NCI-H2171 (cell line): Measurements from ENCODE around the gene PPT2.

Experiments
- DNase-seq: peaks from one replicate; lab custom pipeline; 2025; lab: John Stamatoyannopoulos, UW

The PPT2 gene, protein sequence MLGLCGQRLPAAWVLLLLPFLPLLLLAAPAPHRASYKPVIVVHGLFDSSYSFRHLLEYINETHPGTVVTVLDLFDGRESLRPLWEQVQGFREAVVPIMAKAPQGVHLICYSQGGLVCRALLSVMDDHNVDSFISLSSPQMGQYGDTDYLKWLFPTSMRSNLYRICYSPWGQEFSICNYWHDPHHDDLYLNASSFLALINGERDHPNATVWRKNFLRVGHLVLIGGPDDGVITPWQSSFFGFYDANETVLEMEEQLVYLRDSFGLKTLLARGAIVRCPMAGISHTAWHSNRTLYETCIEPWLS

DNA sequence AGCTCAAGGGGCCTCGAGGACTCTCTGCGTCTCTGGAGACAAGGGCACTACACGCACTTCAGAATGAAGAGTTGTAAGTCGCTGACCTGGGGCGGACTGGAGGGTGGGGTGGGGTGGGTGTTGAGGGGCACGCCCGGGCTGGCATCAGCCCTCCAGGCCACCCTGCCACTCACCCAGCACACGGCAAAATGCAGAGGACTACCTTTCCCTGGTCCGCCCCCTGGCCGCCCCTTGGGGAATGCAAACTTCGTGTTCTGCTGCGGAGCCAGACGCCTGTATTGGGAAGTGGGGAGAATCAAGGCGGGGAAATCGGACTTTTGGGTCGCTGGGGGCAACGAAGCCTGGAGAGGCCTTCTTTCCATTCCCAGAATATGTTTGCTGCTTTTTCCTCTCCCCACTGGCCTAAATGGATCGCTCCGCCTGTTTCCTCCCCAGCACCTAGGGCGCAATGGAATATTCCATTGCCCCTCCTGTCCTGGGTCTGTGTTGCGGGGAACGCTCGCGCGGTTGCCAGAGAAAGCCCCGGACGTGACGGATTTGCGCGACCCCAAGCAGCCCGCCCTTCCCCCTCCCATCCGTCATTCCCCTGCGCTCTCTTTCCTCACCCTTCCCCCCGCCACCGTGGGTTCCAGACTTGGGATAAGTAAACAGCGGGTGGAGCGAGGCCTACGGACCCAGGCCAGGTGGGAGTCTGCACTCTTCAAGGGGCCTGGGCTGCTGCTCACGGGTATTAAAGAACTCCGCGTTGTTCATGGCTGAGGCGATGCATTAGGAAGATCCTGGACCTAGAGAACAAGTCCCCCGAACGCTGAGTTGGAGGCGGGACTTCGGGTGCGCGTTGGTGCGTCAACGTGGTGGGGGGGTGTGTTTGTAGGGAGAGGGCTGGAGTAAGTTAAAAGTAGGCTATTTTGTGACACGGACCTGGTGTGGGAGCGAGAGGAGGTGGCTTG lies at the start of gene PPT2:
PPT2 (plus strand) TSS at position 578 of the 950 bp plus-strand sequence. CDS start 454 bp downstream, outside the sequence.
- DNase-seq = peak; percentile 90

DNA sequence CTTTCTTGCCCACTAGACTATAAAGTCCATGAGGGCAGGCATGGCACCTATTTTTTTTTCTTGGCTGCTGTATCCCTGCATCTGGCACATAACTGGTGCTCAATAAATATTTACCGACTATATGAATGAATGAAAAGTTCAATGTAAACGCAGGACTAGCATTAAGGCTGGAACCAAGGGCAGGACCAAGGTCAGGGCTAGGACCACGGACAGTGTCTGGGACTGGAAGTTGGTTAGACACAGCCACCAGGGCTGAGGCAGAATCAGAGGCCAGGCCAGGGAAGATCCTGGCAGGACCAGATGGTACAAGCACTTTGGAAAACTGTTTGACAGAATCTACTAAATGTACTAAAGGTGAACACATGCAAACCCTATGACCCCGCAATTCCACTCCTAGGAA lies 48.5 kb upstream of the PPT2 start:
- DNase-seq = no peak

DNA sequence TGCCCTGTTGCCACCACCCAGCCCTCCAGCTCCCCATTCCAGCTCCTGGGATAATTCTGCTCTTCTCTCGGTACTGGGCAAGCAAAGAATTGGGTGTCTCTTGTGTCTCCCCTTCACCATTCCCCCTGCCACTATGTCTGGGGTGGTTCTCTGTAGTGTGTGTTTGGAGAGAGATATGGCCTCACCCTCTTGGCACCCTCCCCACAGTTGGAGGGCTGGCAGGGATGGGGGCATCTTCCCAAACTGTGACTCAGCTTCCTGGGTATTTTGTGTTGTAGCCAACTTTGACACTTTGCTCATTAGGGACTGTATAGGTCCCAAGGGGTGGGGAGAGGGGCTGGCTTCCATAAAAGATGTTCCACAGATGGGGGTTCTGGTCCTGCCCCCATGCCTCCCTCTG lies 46.5 kb upstream of the PPT2 start:
- no peak for DNase-seq

GRCh38 chr6:32108094-32108627 lies 45.8 kb upstream of the PPT2 start:
- no peak for DNase-seq

- DNase-seq = no peak
Observed at GRCh38 chr6:32108727-32109113, 45.2 kb upstream of the PPT2 start.

DNA sequence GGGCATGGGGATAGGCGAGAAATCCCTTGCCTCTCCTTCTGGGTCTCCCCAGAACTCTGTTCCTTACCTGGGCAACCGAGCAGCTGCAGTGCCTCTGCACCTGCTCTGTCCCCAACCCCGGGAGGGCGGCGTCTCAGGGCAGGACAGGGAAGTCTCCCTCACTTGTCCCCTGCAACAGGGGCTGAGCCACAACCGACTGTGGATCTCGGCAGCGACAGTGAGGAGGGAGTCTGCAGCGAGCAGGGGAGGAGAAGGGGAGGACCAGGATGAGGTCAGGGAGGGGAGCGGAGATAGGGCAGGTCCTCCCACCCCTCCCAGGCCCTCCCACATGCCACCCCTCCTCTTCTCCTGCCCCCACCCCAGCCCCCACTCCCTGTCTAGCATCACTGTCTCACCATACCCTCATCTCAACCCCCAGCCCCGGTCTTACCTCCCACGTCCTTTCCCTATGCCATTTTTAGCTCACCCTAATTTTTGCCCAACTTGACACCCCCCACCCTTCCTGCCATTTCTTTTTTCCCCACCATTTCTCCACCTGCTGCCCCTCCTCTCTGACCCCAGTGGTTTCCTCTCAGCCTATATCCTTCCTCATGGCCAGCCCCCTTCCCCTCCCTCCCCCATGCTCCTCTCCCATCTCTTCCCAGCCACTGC lies 44.7 kb upstream of the PPT2 start, which contains the start of gene TNXB:
TNXB (minus strand) TSS at position 225 of the 651 bp plus-strand sequence. CDS start 11,140 bp downstream, outside the sequence.
- DNase-seq = no peak

- DNase-seq = no peak
Observed at GRCh38 chr6:32109765-32110160, 44.2 kb upstream of the PPT2 start.

DNA sequence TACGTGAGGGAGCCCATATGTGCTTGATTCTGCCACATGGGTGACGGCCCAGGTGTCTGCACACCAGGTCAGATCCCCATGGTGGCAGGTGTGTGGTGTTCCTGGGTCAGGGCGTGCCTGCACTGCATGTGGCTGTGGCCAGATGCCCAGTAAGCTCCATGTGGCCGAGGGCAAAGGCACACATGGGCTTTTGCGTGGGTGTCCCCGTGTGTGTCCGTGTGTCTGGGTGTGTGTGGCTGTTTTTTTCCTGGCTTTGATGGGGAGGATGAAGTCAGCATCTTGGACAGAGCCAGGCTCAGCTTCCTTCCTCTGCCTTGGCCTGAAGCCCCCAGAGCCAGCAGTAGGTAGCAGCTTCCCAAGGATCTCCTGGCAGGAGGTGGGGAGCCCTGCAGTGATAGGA lies 43.3 kb upstream of the PPT2 start:
- DNase-seq = no peak

DNA sequence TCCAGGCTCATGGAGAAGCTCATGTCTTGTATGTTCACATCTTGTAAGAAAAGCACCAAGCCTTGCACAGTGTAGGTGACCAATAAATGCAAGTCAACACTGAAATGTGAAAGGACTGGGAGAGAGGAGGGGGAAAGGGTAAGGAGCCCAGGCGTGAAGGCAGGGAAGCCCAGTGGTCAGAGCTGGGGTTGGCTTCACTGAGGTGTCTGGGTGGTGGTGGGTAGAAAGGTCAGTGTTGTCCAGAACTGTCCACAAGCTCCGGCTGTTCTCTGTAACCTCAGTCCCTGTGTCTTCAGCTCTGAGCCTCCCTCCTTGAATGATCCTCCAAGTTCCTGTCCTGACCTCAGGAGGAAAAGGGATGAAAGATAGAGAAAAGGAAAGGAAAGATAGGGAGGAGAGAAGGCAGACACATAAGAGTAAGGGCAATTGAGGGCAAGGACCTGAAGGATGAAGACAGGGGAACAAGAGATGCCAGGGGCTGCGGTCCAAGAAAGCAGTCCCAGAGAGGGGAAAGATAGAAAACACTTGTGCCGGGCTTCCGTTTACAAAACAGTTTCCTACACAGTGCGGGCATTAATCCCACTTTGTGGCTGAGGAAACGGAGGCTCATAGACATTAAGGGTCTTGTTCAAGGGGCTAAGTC lies 42.4 kb upstream of the PPT2 start:
- no peak for DNase-seq

DNA sequence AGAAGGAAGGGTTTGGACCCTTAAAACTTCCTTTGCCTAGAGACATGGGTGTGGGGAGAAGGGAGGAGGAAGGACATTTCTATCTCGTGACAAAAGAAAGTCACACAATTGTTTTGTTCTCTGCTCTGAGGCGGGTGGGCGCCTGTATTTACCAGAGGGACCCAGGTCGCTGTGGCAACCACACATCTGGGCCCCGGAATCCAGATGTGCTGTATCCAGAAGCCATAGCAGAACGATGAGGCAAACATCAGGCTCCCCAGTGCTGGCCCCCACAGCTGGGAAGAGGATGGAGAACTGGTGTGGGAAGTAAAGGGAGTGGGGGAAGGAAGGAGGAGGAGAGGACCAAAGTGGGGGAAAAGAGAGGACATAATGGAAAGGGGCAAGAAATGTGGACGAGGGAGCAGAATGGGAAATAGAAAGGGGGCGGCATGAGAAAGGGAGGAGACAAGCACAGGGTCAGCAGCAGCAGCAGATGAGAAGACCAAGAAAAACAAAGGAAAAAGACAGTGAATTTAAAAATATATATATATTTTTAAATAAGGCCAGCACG lies 41.4 kb upstream of the PPT2 start:
- DNase-seq = no peak

DNA sequence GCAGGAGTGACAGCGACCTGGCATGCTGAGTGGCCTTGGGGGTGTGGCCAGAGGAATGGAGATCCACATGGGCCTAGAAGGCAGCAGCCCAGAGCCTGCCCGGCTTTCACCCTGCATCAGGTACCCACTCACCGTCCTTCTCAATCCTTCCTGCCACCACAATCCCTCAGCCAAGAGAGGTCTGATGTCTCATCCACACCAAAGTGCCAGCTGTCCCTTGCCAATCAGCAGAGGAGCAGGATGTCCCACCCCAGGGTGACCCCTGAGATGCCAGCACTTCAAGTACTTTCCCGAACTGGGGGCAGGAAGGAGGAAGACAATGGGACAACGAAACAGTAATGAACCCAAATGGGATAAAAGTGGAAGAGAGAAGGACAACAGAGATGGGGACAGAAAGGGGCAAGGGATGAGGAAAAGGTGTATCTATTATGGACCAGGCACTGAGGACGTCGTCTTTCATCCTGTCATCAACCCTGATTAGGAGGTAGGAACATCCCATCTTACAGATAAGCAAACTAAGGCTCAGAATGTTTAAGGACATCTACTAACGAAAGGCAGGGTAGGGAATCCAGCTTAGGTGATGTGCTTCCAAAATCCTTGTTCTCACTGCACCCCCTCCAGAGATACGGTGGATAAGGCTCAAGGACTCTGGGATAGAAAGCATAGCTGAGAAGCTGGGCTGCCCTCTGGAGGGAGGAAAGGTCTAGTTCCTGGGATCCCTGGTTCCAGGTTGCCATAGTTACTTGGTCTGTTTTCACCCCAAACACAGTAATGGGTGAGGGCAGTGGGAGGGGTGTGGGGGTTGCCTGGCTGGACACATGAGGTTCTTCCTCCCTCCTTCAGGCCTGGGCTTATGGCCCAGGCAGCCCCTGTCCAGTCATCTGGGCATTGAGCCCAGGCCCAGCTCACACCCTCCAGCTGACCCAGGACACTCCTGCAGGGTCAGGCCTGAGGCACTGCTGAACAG lies 40.3 kb upstream of the PPT2 start:
- DNase-seq = no peak

GRCh38 chr6:32114796-32115195 lies 39.1 kb upstream of the PPT2 start:
- DNase-seq = no peak

DNA sequence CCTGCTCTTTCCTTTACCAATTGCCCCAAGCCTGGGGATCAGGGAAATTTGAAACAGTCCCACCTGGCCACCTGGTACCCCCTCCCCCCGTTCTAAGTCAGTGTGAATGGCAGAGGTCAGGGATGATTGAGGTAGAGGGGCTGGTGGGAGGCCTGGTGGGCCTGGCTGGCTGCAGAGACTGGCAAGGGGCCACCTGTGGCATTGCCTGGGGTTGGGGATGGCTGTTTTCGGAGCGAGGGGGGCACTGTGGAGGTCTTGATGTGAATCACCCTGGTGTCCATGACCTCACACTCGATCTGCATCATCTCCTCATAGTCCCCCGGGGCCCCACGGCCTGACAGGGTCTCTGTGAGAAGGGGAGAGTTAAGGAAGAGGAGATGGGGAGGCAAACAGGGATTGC lies 38.3 kb upstream of the PPT2 start:
- no peak for DNase-seq

DNA sequence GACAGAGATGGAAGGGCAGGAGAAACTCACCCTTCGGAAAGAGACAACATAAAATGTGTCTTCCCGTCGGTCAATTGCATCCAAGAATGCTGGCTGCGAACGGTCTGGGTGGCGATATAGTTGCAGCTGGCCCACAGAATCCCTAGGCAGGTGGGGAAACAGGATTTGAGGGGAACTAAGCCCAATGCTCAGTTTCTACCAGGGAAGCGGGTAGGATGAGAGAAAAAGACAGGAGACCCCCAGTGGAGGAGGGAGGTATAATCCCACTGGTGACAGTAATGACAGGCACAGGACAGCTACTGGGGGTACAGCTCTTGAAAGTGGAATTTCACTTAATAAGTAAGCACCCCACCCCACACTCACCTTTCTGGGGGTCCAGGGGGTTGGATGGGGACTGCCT lies 37.3 kb upstream of the PPT2 start:
- DNase-seq = no peak

DNA sequence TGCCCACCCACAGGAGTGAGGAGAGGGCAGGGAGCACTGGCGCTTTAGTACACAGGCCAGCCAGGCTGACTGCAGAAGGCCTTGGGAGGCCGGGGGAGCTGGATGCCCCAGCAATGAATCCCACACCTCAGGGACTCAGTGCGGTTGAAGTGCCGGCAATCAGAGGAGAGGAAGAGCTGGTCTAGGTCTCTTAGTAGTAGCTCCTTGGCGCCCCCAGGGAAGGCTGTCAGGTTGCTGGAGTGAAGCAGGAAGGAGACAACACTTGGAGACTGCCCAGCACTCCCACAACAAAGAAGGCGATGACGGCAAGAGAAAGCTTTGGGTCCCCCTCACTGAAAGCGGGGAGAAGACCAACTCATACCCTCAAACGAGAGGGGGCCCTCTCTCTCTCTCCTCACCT lies 36.5 kb upstream of the PPT2 start:
- DNase-seq = no peak

DNA sequence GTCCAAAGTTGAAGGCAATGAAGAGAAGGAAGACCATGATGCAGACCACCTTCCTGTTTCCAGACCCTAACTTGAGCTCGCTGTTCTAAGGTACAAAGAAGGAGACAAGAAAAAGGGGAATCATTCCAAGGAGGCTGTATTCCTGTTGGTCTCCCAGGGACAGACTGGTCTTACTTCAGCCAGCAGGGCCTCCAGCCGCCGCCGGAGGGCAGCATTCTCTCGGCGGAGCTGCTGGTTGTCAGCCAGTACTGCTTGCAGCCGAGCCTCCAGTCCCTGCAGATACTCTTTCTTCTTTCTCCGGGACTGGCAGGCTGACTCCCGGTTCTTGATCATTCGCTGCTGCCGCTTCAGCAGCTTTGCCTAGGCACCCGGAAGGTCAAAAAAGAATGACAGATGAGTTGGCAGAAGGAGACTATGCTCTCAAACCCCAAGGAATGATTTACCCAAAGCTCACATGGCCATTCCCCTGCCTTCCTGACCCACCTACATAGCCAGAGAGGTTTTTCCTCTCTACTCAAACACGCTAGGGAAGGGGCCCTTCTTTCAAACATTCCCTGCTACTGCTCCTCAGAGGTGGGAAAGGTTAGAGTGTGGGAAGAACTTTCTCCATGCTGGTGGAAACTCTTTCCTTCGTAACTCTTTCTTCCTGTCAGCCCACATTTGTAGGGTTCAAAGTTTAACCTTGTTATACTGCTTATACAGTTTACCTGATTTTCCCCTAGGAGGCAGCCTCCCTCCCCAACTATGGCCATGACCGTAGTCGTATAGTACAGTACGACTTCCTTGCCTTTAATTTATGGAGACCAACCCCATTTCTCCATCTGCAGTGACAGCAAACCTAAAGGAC lies 34.9 kb upstream of the PPT2 start:
- peak; percentile 47 for DNase-seq

- DNase-seq = no peak
Observed at GRCh38 chr6:32120573-32121059, 33.3 kb upstream of the PPT2 start.

GRCh38 chr6:32123681-32124080 lies 30.3 kb upstream of the PPT2 start:
- no peak for DNase-seq

DNA sequence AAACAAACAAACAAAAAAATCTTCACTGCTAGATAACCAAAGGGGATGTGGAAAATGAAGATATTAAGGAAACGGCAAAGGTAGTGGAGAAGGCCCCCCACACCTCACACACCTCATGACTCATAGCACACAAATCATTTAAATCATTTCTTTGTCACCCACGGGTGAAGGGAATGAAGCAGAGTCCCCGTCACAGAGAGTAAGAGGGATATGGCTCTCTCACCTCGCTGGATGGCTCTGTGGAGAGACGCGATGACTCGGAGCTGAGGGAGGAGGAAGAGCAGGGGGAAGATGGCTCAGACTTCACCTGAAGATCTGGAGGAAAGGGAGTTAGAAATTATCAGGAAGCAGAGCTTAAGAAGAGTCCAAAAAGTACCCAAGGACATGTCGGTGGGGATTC lies 27.1 kb upstream of the PPT2 start:
- no peak for DNase-seq
